HepG2 (cell line): Measurements from ENCODE around the gene CMIP. TPM values are rescaled to one million over a fixed set of nuclear protein-coding genes. Genes with fewer than 3 reads are reported as not detected.

Experiments
- ADNP ChIP-seq: sonication (generic); formaldehyde crosslinking; IDR thresholded peaks from 2 replicates; pipeline ENCODE4 v1.4.0; 2020; ENCODE audit warnings: missing genetic modification reagents
- ARHGAP35 ChIP-seq: sonication (generic); formaldehyde crosslinking; IDR thresholded peaks from 2 replicates; pipeline ENCODE4 v1.9.0; 2022; ENCODE audit warnings: mild to moderate bottlenecking, inconsistent platforms, moderate library complexity, missing genetic modification reagents, borderline replicate concordance
- CCDC6 ChIP-seq: sonication (generic); formaldehyde crosslinking; IDR thresholded peaks from 2 replicates; pipeline ENCODE4 v1.8.1; 2022; ENCODE audit warnings: mild to moderate bottlenecking, missing genetic modification reagents, moderate library complexity
- EED ChIP-seq: sonication (generic); formaldehyde crosslinking; IDR thresholded peaks from 2 replicates; pipeline ENCODE4 v1.5.0; 2020; ENCODE audit warnings: mild to moderate bottlenecking, missing genetic modification reagents
- FOXO1 ChIP-seq: sonication (generic); formaldehyde crosslinking; IDR thresholded peaks from 2 replicates; pipeline ENCODE4 v1.4.0; 2020; ENCODE audit warnings: missing genetic modification reagents
- HNF4A ChIP-seq: sonication (generic); formaldehyde crosslinking; IDR thresholded peaks from 2 replicates; pipeline ENCODE4 v1.4.0; 2020; ENCODE audit warnings: missing genetic modification reagents
- NR2C2 ChIP-seq: sonication (generic); formaldehyde crosslinking; IDR thresholded peaks from 2 replicates; pipeline ENCODE4 v1.4.0; 2020; ENCODE audit warnings: missing genetic modification reagents, mild to moderate bottlenecking, moderate library complexity, borderline replicate concordance
- ONECUT2 ChIP-seq: sonication (generic); formaldehyde crosslinking; IDR thresholded peaks from 2 replicates; pipeline ENCODE4 v1.4.0; 2020; ENCODE audit warnings: missing genetic modification reagents
- REPIN1 ChIP-seq: sonication (generic); formaldehyde crosslinking; IDR thresholded peaks from 2 replicates; pipeline ENCODE4 v1.8.0; 2022; ENCODE audit warnings: missing genetic modification reagents, low read depth, mild to moderate bottlenecking, borderline replicate concordance
- RXRB ChIP-seq: IDR thresholded peaks from 2 replicates; pipeline ENCODE4 v1.6.1; 2016; ENCODE audit warnings: borderline replicate concordance, missing genetic modification reagents, missing compliant biosample characterization
- SCMH1 ChIP-seq: sonication (generic); formaldehyde crosslinking; IDR thresholded peaks from 2 replicates; pipeline ENCODE4 v1.9.0; 2021; ENCODE audit warnings: missing genetic modification reagents, mild to moderate bottlenecking, borderline replicate concordance
- TGIF2 ChIP-seq: IDR thresholded peaks from 2 replicates; pipeline ENCODE4 v1.6.1; 2016; ENCODE audit warnings: control low read depth, missing compliant biosample characterization
- THRA ChIP-seq: sonication (generic); formaldehyde crosslinking; IDR thresholded peaks from 2 replicates; pipeline ENCODE4 v1.4.0; 2020; ENCODE audit warnings: missing genetic modification reagents, borderline replicate concordance
- ZNF326 ChIP-seq: sonication (generic); formaldehyde crosslinking; IDR thresholded peaks from 2 replicates; pipeline ENCODE4 v1.4.0; 2020; ENCODE audit warnings: missing genetic modification reagents, borderline replicate concordance
- ZNF549 ChIP-seq: sonication (generic); formaldehyde crosslinking; IDR thresholded peaks from 2 replicates; pipeline ENCODE4 v1.5.0; 2020; ENCODE audit warnings: missing genetic modification reagents
- ZNF605 ChIP-seq: sonication (generic); formaldehyde crosslinking; IDR thresholded peaks from 2 replicates; pipeline ENCODE4 v1.8.0; 2022; ENCODE audit warnings: mild to moderate bottlenecking, missing genetic modification reagents
- ZNF781 ChIP-seq: sonication (generic); formaldehyde crosslinking; IDR thresholded peaks from 2 replicates; pipeline ENCODE4 v1.5.1; 2020; ENCODE audit warnings: borderline replicate concordance, mild to moderate bottlenecking, missing genetic modification reagents; ENCODE audit errors: not compliant biosample characterization
- ZNF784 ChIP-seq: sonication (generic); formaldehyde crosslinking; IDR thresholded peaks from 2 replicates; pipeline ENCODE4 v1.5.1; 2020; ENCODE audit warnings: missing genetic modification reagents, mild to moderate bottlenecking, borderline replicate concordance
- polyA plus RNA-seq, 8 experiments: library from polyadenylated mRNA; depleted of rRNA in 3 of 8; stranded (reverse) in 7 of 8; unstranded in 1 of 8; fragments of >200 nt; fragmentation: Illumina TruSeq in 4 of 8; extraction: Trizol in 4 of 8; gene quantifications; 2 replicates each; pipeline versions ENCODE4 v1.2.1 to v1.2.3, GENCODE V29; 2011 to 2016; ENCODE audit warnings: low read depth in 4 of 8, missing spikeins in 1 of 8, mixed read lengths in 1 of 8; ENCODE audit not compliant: insufficient read depth in 1 of 8
- total RNA-seq, 5 experiments: library from RNA; depleted of rRNA; stranded (reverse); fragments of >200 nt; fragmentation: Illumina TruSeq; extraction: Trizol; gene quantifications; 2 replicates each; pipeline ENCODE4 v1.2.3, GENCODE V29; 2016; ENCODE audit warnings: low read depth in 1 of 5
- TF ChIP-seq, protein P1 (sequence below): sonication (generic); formaldehyde crosslinking; IDR thresholded peaks from 2 replicates; pipeline ENCODE4 v1.5.1; 2020; ENCODE audit warnings: mild to moderate bottlenecking, missing genetic modification reagents, moderate library complexity
- TF ChIP-seq, protein P2 (sequence below), 2 experiments: sonication (generic) in 1 of 2; formaldehyde crosslinking in 1 of 2; IDR thresholded peaks; 2 replicates each; pipeline versions ENCODE4 v1.5.1 to v1.6.1; 2011 to 2020; ENCODE audit warnings: borderline replicate concordance in 1 of 2, low read depth in 1 of 2, low read length in 1 of 2, mild to moderate bottlenecking in 1 of 2, missing genetic modification reagents in 1 of 2, moderate library complexity in 1 of 2

The CMIP gene
- total and polyA plus RNA-seq, 2 of the 13 experiments (the other 11 are each of a cell fraction or from before 2014, with no cell fraction given), result 10.9 to 18.1 TPM

- TF ChIP-seq, protein P1, sequence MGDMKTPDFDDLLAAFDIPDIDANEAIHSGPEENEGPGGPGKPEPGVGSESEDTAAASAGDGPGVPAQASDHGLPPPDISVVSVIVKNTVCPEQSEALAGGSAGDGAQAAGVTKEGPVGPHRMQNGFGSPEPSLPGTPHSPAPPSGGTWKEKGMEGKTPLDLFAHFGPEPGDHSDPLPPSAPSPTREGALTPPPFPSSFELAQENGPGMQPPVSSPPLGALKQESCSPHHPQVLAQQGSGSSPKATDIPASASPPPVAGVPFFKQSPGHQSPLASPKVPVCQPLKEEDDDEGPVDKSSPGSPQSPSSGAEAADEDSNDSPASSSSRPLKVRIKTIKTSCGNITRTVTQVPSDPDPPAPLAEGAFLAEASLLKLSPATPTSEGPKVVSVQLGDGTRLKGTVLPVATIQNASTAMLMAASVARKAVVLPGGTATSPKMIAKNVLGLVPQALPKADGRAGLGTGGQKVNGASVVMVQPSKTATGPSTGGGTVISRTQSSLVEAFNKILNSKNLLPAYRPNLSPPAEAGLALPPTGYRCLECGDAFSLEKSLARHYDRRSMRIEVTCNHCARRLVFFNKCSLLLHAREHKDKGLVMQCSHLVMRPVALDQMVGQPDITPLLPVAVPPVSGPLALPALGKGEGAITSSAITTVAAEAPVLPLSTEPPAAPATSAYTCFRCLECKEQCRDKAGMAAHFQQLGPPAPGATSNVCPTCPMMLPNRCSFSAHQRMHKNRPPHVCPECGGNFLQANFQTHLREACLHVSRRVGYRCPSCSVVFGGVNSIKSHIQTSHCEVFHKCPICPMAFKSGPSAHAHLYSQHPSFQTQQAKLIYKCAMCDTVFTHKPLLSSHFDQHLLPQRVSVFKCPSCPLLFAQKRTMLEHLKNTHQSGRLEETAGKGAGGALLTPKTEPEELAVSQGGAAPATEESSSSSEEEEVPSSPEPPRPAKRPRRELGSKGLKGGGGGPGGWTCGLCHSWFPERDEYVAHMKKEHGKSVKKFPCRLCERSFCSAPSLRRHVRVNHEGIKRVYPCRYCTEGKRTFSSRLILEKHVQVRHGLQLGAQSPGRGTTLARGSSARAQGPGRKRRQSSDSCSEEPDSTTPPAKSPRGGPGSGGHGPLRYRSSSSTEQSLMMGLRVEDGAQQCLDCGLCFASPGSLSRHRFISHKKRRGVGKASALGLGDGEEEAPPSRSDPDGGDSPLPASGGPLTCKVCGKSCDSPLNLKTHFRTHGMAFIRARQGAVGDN (CRISPR knock-in tag), result peak; percentile 36; the same call in 1 of the 2 replicates
- no peak for TF ChIP-seq ZNF605 (CRISPR knock-in tag)
- TF ChIP-seq ZNF326 (CRISPR knock-in tag), result no peak
- TF ChIP-seq ZNF781 (CRISPR knock-in tag), result peak; percentile 34
- no peak for TF ChIP-seq ZNF549
- TF ChIP-seq EED (CRISPR knock-in tag), result no peak
- TF ChIP-seq FOXO1 (CRISPR knock-in tag), result 0 out of 2 replicates have a peak, but pooled peaks have one; percentile 13
- no peak for TF ChIP-seq CCDC6 (CRISPR knock-in tag)
- TF ChIP-seq NR2C2 (CRISPR knock-in tag), result no peak
- TF ChIP-seq ONECUT2 (CRISPR knock-in tag), result no peak
- TF ChIP-seq THRA (CRISPR knock-in tag), result 0 out of 2 replicates have a peak, but pooled peaks have one; percentile 30
- TF ChIP-seq, protein P2, sequence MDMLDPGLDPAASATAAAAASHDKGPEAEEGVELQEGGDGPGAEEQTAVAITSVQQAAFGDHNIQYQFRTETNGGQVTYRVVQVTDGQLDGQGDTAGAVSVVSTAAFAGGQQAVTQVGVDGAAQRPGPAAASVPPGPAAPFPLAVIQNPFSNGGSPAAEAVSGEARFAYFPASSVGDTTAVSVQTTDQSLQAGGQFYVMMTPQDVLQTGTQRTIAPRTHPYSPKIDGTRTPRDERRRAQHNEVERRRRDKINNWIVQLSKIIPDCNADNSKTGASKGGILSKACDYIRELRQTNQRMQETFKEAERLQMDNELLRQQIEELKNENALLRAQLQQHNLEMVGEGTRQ (IDR thresholded peaks at IDR 0.05; ENCODE audit: low read depth, low read length), result no peak
- TF ChIP-seq, protein P2 (CRISPR knock-in tag; IDR thresholded peaks at IDR 0.05; ENCODE audit: borderline replicate concordance), result no peak
- TF ChIP-seq HNF4A (CRISPR knock-in tag), result peak; percentile 86
- peak; percentile 15; the same call in 1 of the 2 replicates for TF ChIP-seq REPIN1
- peak; percentile 61; the same call in 1 of the 2 replicates for TF ChIP-seq ZNF784 (CRISPR knock-in tag)
- TF ChIP-seq TGIF2, result 0 out of 2 replicates have a peak, but pooled peaks have one; percentile 30
- no peak for TF ChIP-seq ARHGAP35 (CRISPR knock-in tag)
- TF ChIP-seq SCMH1 (CRISPR knock-in tag), result no peak
- TF ChIP-seq RXRB, result peak; percentile 43; the same call in 1 of the 2 replicates
- no peak for TF ChIP-seq ADNP
Measured at GRCh38 chr16:81535679-81536360, 91.2 kb downstream of the CMIP start (continued).
